ENCODE data around the gene COL4A6. TPM values are rescaled to one million over a fixed set of nuclear protein-coding genes. Genes with fewer than 3 reads are reported as not detected.
"Not testable (repeated sequence)": the region's sequence is repeated elsewhere in the genome, so short reads cannot be mapped to it uniquely, and the experiment has no call there.

Gene COL4A6
- not detected in 2 replicates for total RNA-seq

DNA sequence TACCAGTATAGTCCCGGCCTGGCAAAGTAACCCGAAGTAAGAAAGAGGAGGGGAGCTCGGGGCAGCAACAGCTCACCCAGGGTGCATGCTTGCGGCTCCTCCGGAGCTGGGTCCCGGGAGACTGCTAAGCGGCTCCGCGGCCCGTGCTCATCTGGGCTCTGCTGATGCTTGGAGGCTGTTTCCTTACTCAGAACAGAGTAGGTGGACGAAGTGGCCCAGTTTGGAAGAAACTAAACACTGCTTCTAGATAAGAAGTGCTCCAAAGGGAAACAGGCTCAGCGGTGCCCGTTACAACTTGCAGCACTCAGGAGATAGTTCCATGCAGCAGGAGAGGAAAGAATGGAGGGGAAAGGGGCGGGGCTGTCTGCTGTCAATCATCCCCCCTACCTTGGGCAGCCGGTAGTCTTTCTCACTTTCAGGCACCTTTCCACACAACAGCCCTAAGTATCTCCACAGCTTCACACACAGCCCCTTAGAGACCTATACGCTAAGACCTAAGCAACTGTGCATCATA, at the start of gene COL4A6:
TSS of gene COL4A6 (minus strand) at position 313 of the 514 bp plus-strand sequence. CDS start at position 87, 226 bp downstream.
- H3K4me3 Mint-ChIP-seq, result no peak within 1 kb of the TSS

DNA sequence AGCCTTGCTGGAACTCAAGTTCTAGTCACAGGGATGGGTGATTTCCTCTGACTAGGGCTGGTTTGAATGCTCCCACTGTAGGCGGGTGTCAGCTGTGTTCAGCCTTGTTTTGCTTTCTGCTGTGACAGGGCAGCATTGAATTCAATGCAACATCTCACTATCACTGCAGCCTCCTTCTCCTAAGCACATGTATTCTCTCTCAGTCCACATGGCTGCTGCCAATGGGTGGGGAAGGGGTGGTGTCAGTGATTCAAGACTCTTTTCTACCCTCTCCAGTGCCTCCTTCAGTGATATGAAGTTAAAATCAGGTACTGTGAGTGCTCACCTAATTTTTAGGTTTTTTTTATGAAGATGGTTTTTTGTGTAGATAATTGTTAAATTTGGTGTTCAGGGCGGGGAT, 47.7 kb upstream of the COL4A6 start:
- H3K36me3 Mint-ChIP-seq (ENCODE audit: low read depth), result no peaks in the 10 kb centered on the region
- intact Hi-C loops (cut with micrococcal nuclease), result no loop called here
- DNase-seq (ENCODE audit: low spot score), result no peak
- H3K4me3 Mint-ChIP-seq, result no peak overlapping the region
- H3K27me3 Mint-ChIP-seq (ENCODE audit: insufficient read depth), result no peaks in the 10 kb centered on the region
- H3K4me1 Mint-ChIP-seq (ENCODE audit: low read depth), result no peaks in the 10 kb centered on the region
- H3K27ac Mint-ChIP-seq, result no peak overlapping the region
- no peaks in the 10 kb centered on the region for H3K9me3 Mint-ChIP-seq

More for the DNA sequence above, at the start of gene COL4A6:
- DNase-seq (ENCODE audit: low spot score), result no peak
- Mint-ChIP-seq H3K4me1 (ENCODE audit: low read depth) (no peaks in the 10 kb centered on the region), H3K27ac (no peak within 1 kb of the TSS), H3K9me3 (no peaks in the 10 kb centered on the region), H3K36me3 (ENCODE audit: low read depth) (no peaks in the 10 kb centered on the region), H3K27me3 (ENCODE audit: insufficient read depth) (peaks cover 18% of the 10 kb centered on the region)
- intact Hi-C loops (cut with micrococcal nuclease), result no loop called here

DNA sequence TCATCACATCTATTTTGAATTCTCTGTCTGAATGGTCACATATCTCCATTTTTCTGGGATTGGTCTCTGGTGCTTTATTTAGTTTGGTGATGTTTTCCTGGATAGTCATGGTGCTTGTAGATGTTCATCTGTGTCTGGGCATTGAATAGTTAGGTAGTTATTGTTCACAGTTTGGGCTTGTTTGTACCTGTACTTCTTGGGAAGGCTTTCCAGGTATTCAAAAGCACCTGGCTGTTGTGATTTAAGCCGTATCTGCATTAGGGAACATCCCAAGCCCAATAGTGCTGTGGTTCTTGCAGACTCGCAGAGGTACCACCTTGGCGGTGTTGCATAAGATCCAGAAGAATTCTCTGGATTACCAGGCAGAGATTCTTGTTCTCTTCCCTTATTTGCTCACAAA, 46.0 kb upstream of the COL4A6 start:
- Mint-ChIP-seq H3K4me3 (no peak overlapping the region), H3K27ac (no peak overlapping the region), H3K36me3 (ENCODE audit: low read depth) (no peaks in the 10 kb centered on the region), H3K4me1 (ENCODE audit: low read depth) (no peaks in the 10 kb centered on the region), H3K9me3 (no peaks in the 10 kb centered on the region), H3K27me3 (ENCODE audit: insufficient read depth) (no peaks in the 10 kb centered on the region)
- intact Hi-C loops (cut with micrococcal nuclease), result no loop called here
- no peak for DNase-seq (ENCODE audit: low spot score)

DNA sequence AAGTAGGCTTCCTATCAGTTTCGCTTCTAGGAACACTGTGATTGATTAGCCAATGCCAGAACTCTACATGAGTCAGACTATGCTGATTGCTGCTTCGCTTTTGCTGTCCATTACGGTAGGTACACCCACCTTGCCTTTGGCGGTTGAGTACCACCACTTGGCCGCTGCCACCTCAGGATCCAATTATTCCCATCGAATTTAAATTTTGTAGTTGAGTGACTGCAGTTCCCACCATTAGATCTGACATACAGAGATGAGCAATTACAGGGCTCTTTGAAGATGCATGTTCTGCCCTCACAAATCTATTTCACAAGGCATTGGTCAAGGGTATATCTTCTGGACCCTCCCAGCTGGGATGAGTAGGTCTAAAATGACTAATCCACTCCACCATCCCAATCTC, 43.3 kb upstream of the COL4A6 start:
- H3K9me3 Mint-ChIP-seq; H3K4me1 Mint-ChIP-seq (ENCODE audit: low read depth); H3K27me3 Mint-ChIP-seq (ENCODE audit: insufficient read depth); H3K27ac Mint-ChIP-seq; H3K36me3 Mint-ChIP-seq (ENCODE audit: low read depth); H3K4me3 Mint-ChIP-seq; DNase-seq (ENCODE audit: low spot score); intact Hi-C loops (cut with micrococcal nuclease): not testable (repeated sequence)

DNA sequence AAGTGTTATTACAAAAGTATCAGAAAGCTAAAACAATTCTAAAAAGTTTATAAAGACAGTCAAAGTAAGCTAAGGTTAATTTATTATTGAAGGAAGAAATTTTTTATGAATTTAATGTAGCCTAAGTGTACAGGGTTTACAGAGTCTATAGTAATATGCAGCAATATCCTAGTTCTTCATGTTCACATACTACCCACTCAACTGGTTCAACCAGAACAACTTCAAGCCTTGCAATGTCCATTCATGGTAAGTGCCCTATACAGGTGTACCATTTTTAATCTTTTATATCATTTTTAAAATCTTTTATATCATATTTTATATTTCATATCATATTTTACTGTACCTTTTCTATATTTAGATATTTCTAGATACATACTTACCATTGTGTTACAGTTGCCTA, 35.8 kb upstream of the COL4A6 start:
- no peak overlapping the region for H3K4me3 Mint-ChIP-seq
- no peak overlapping the region for H3K27ac Mint-ChIP-seq
- no peak for DNase-seq (ENCODE audit: low spot score)
- intact Hi-C loops (cut with micrococcal nuclease), result no loop called here
- no peaks in the 10 kb centered on the region for H3K27me3 Mint-ChIP-seq (ENCODE audit: insufficient read depth)
- H3K36me3 Mint-ChIP-seq (ENCODE audit: low read depth), result no peaks in the 10 kb centered on the region
- no peaks in the 10 kb centered on the region for H3K4me1 Mint-ChIP-seq (ENCODE audit: low read depth)
- H3K9me3 Mint-ChIP-seq, result peaks cover 12% of the 10 kb centered on the region

DNA sequence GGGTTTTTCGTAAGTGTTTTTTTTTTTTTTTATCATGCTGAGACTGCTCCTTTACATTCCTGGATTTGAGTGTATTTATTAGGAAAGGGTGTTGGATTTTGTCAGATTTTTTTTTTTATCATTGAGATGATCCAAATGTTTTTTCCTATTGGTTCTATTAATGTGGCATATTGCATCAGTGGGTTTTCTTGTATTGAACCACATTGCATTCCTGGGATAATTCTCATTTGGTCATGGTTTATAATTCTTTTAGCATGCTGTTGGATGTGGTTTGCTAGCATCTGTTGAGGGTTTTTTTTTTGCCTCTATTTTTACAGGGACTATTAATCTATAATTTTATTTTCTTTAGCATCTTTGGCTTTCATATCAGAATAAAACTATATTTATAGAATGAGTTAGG, 30.3 kb upstream of the COL4A6 start:
- no peaks in the 10 kb centered on the region for H3K27me3 Mint-ChIP-seq (ENCODE audit: insufficient read depth)
- H3K36me3 Mint-ChIP-seq (ENCODE audit: low read depth), result no peaks in the 10 kb centered on the region
- no peak for DNase-seq (ENCODE audit: low spot score)
- intact Hi-C loops (cut with micrococcal nuclease), result no loop called here
- no peaks in the 10 kb centered on the region for H3K4me1 Mint-ChIP-seq (ENCODE audit: low read depth)
- H3K27ac Mint-ChIP-seq, result no peak overlapping the region
- H3K4me3 Mint-ChIP-seq, result no peak overlapping the region
- H3K9me3 Mint-ChIP-seq, result peaks cover 5% of the 10 kb centered on the region

DNA sequence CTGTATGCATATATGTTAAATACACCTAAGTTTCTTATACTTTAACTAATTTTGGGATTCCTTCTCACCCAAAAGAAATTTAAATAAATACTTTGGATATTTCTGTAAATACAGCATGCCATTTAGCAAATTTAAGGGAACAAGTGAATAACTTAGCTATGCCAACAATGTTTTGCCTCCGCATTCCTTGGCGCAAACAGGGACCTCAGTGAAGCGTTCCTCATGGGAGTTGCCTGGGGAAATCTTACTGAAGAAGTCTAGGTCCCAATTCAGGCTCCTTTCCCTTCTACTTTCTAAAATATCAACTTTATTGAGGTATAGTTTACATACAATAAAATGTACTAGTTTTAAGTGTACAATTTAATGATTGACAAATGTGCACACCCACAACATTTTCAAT, 26.4 kb upstream of the COL4A6 start:
- H3K9me3 Mint-ChIP-seq, result no peaks in the 10 kb centered on the region
- intact Hi-C loops (cut with micrococcal nuclease), result no loop called here
- no peaks in the 10 kb centered on the region for H3K27me3 Mint-ChIP-seq (ENCODE audit: insufficient read depth)
- no peaks in the 10 kb centered on the region for H3K4me1 Mint-ChIP-seq (ENCODE audit: low read depth)
- DNase-seq (ENCODE audit: low spot score), result no peak
- H3K36me3 Mint-ChIP-seq (ENCODE audit: low read depth), result no peaks in the 10 kb centered on the region
- H3K4me3 Mint-ChIP-seq, result no peak overlapping the region
- H3K27ac Mint-ChIP-seq, result no peak overlapping the region

DNA sequence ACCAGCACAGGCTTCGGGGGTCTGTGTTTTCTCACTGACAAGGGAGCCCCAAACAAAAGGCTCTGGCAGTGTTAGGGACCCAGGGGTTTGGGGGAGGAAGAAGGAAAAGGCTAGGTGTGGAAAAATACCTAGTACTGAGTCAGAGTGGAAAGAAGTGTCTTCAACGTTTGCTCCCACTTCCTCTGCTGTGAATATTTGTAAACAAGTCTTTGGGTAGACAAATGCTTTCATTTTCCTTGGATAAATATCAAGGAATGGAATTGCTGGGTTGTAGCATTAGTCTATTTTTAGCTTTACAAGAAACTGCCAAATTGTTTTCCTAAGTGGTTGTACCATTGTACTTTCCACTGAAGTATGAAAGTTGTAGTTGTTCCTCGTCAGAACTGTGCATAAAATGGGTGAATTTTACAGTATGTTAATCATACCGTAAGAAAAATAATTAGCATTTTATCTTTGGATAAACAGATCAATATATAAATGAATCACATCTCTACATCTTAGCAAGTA, 18.8 kb upstream of the COL4A6 start:
- Mint-ChIP-seq H3K9me3 (no peaks in the 10 kb centered on the region), H3K4me1 (ENCODE audit: low read depth) (no peaks in the 10 kb centered on the region), H3K4me3 (no peak overlapping the region), H3K27me3 (ENCODE audit: insufficient read depth) (no peaks in the 10 kb centered on the region), H3K36me3 (ENCODE audit: low read depth) (no peaks in the 10 kb centered on the region), H3K27ac (no peak overlapping the region)
- no peak for DNase-seq (ENCODE audit: low spot score)
- intact Hi-C loops (cut with micrococcal nuclease), result no loop called here

DNA sequence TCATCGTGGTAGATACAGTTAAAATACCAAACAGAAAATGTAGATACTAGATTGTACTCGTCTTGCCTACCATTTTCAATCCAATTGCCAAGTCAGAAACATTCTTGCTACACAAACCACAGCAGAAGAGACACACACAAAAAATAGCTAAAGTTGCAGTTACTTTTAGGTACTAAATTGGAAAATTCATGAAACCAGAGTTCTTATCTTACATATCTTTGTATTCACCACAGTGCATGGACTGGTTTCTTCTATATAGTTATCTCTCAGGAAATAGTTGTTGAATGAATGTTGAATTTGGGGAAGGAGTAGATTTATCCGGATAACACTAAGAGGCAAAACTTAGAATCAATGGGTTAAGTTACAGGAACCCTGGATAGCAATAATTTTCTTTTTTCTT, 15.6 kb upstream of the COL4A6 start:
- Mint-ChIP-seq H3K36me3 (ENCODE audit: low read depth) (no peaks in the 10 kb centered on the region), H3K9me3 (no peaks in the 10 kb centered on the region), H3K27me3 (ENCODE audit: insufficient read depth) (no peaks in the 10 kb centered on the region)

DNA sequence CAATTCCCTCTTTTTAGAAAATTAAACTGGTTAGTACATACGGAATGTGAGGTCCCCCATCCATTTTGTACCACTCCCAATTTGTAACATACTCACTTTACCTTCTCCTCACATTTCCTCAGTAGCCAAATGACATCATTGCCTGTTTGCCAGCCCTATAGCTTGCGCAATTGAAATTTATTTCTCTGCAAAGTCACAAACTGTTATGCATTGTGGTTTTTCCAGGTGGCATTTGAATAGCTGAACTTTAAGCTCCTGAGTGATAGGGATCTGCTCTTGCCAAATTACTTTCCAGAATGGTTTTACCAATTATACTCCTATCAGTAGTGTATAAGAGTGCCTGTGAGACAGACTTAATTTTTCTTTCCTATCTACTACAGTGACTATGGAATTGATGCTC, 9.1 kb upstream of the COL4A6 start:
- no peak overlapping the region for H3K27ac Mint-ChIP-seq

More for the DNA sequence above, 15.6 kb upstream of the COL4A6 start:
- intact Hi-C loops (cut with micrococcal nuclease), result no loop called here
- no peak overlapping the region for H3K4me3 Mint-ChIP-seq
- DNase-seq (ENCODE audit: low spot score), result no peak
- no peaks in the 10 kb centered on the region for H3K4me1 Mint-ChIP-seq (ENCODE audit: low read depth)
- H3K27ac Mint-ChIP-seq, result no peak overlapping the region

DNA sequence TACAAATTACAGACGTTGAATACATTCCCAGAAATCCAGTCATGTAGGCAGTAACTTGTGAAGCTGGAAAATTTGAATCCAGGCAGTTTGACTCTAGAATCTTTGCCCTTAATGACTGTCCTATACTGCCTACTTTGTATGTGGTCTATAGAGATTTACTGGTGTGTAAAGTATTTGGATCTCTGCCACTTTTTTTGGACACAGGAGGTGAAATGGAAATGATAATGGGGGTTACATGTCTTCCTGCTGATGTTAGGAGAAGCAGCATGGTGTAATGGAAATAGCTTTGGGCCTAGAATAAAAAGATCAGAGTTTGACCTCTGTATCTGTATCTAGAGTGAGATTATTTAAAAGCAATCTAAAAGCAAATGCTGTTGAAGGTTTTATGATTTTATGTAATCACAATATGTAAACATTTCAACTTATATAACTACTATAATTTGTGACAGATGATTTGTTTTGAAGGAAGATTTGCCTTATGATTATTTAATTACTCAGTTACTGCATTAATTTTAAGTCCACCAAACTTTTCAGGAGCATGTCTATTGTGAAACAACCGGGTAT, 4.8 kb upstream of the COL4A6 start:
- no peaks in the 10 kb centered on the region for H3K9me3 Mint-ChIP-seq
- H3K36me3 Mint-ChIP-seq (ENCODE audit: low read depth), result no peaks in the 10 kb centered on the region

More for the DNA sequence above, 9.1 kb upstream of the COL4A6 start:
- no peak for DNase-seq (ENCODE audit: low spot score)
- Mint-ChIP-seq H3K4me1 (ENCODE audit: low read depth) (no peaks in the 10 kb centered on the region), H3K9me3 (no peaks in the 10 kb centered on the region), H3K36me3 (ENCODE audit: low read depth) (no peaks in the 10 kb centered on the region), H3K27me3 (ENCODE audit: insufficient read depth) (peaks cover 1% of the 10 kb centered on the region), H3K4me3 (no peak overlapping the region)
- intact Hi-C loops (cut with micrococcal nuclease), result no loop called here

DNA sequence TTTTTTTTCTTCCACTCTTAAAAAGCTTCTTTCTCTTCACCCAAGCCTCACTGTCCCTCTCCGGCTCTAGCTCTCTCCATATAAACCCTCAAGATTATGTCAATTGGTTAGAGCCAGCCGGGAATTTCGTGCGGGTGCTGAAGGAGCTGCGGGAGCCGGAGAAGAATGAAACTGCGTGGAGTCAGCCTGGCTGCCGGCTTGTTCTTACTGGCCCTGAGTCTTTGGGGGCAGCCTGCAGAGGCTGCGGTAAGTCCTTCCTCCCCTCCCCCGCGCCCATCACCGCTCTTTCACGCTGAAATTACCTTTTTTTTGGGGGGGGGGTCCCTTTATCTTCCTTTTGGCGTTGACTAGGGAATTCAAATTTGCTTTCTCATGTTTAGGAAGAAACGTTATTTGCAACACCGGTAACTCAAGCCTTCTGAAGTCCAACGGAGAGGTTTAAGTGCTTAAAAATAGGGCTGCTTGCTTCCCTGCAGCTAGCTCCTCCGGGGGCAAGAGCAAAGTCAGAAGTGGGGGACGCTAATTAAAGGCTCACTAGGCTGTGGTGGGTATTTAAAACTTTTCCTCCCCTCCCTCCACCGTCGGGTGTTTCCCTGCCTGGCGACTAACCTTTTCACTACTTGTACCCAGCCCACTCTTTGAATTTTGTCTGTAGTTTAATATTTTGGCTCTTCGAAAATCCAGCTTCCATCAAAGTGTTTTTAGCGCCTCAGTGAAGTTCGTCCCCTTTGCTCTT, 1.9 kb upstream of the COL4A6 start:
- no peak overlapping the region for H3K4me3 Mint-ChIP-seq
- intact Hi-C loops (cut with micrococcal nuclease), result no loop called here
- no peaks in the 10 kb centered on the region for H3K9me3 Mint-ChIP-seq

More for the DNA sequence above, 4.8 kb upstream of the COL4A6 start:
- intact Hi-C loops (cut with micrococcal nuclease), result no loop called here
- peaks cover 14% of the 10 kb centered on the region for H3K27me3 Mint-ChIP-seq (ENCODE audit: insufficient read depth)
- no peak overlapping the region for H3K27ac Mint-ChIP-seq
- DNase-seq (ENCODE audit: low spot score), result no peak
- no peak overlapping the region for H3K4me3 Mint-ChIP-seq
- no peaks in the 10 kb centered on the region for H3K4me1 Mint-ChIP-seq (ENCODE audit: low read depth)

DNA sequence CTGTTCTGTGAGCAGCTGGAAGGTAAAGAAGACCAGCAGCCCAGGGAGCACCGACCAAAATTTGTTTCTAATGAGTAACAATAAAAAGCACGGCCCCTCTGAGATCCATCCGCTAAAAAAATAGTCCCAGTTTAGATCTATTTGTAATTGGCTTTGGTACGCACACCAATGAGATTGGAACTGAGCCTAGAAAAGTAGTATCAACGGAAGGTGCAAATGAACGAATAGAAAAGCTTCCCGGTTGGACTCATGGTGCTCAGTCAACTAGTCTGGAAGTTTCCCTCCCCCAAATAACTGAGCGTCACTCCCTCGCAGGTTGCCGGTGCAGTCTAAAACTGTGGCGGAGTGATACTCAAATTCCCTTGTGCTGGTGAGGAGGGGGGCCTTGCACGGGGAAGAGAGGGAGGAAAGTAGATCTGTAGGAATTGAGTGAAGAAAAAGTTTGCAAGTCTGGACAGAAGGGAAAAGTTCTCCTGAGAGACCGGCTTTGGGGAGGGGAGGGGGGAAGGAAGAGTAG, 1.3 kb upstream of the COL4A6 start, which contains the start of gene COL4A5:
TSS of gene COL4A5 (plus strand) at position 413 of the 517 bp plus-strand sequence. CDS start 288 bp downstream, outside the sequence.
- DNase-seq (ENCODE audit: low spot score), result no peak
- intact Hi-C loops (cut with micrococcal nuclease), result no loop called here
- Mint-ChIP-seq H3K36me3 (ENCODE audit: low read depth) (no peaks in the 10 kb centered on the region), H3K9me3 (no peaks in the 10 kb centered on the region), H3K4me3 (no peak within 1 kb of the TSS), H3K4me1 (ENCODE audit: low read depth) (no peaks in the 10 kb centered on the region), H3K27me3 (ENCODE audit: insufficient read depth) (peaks cover 18% of the 10 kb centered on the region), H3K27ac (no peak within 1 kb of the TSS)

More for the DNA sequence above, 1.9 kb upstream of the COL4A6 start:
- H3K36me3 Mint-ChIP-seq (ENCODE audit: low read depth), result no peaks in the 10 kb centered on the region
- DNase-seq (ENCODE audit: low spot score), result no peak
- H3K27ac Mint-ChIP-seq, result no peak overlapping the region
- H3K27me3 Mint-ChIP-seq (ENCODE audit: insufficient read depth), result peaks cover 18% of the 10 kb centered on the region
- H3K4me1 Mint-ChIP-seq (ENCODE audit: low read depth), result no peaks in the 10 kb centered on the region

Measured in activated T-helper 1 cell treated with anti-CD3 and anti-CD28 coated beads, Interleukin-12 subunit alpha, Interleukin-12 subunit beta, Interleukin-2, Interleukin-4 antibody, amounts not matched to agents 30 ng/mL and 10 ng/mL and 1 ng/mL, durations not matched to agents 14 hours and 24 hours and 36 hours (primary cell).